ENCODE results near the gene KATNA1.

Gene KATNA1

GRCh38 chr6:149615805-149616204 lies 32.7 kb downstream of the KATNA1 start:
- no peak for DNase-seq (ENCODE audit: extremely low read depth, low read depth)
- no peak overlapping the region for H3K4me3 ChIP-seq (replicated peaks; ENCODE audit: low read depth, low read length)
- TF ChIP-seq, protein P1, sequence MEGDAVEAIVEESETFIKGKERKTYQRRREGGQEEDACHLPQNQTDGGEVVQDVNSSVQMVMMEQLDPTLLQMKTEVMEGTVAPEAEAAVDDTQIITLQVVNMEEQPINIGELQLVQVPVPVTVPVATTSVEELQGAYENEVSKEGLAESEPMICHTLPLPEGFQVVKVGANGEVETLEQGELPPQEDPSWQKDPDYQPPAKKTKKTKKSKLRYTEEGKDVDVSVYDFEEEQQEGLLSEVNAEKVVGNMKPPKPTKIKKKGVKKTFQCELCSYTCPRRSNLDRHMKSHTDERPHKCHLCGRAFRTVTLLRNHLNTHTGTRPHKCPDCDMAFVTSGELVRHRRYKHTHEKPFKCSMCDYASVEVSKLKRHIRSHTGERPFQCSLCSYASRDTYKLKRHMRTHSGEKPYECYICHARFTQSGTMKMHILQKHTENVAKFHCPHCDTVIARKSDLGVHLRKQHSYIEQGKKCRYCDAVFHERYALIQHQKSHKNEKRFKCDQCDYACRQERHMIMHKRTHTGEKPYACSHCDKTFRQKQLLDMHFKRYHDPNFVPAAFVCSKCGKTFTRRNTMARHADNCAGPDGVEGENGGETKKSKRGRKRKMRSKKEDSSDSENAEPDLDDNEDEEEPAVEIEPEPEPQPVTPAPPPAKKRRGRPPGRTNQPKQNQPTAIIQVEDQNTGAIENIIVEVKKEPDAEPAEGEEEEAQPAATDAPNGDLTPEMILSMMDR (IDR thresholded peaks at IDR 0.05; ENCODE audit: low read depth, low read length, missing control alignments), result no peak

DNA sequence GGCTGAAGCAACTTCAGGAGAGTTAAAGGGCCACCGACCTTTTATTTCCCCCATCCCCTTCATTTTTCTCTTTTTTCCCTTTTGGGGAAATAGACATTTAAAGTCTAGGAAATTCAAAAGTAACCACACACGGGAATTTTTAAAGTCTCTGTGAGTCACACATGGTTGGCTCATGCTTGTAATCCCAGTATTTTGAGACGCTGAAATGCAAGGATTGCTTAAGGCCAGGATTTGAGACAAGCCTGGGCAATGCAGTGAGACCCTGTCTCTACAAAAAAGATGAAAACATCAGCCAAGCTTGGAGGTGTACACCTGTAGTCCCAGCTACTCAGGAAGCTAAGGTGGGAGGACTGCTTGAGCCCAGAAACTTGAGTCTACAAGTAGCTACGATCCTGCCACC lies 34.2 kb downstream of the KATNA1 start:
- H3K4me3 ChIP-seq (replicated peaks; ENCODE audit: low read depth, low read length), result no peak overlapping the region
- TF ChIP-seq, protein P1 (IDR thresholded peaks at IDR 0.05; ENCODE audit: low read depth, low read length, missing control alignments), result no peak
- no peak for DNase-seq (ENCODE audit: extremely low read depth, low read depth)

GRCh38 chr6:149608381-149608982 lies 40.0 kb downstream of the KATNA1 start:
- no peak overlapping the region for H3K4me3 ChIP-seq (replicated peaks; ENCODE audit: low read depth, low read length)
- DNase-seq (ENCODE audit: extremely low read depth, low read depth), result no peak
- TF ChIP-seq, protein P1 (IDR thresholded peaks at IDR 0.05; ENCODE audit: low read depth, low read length, missing control alignments), result no peak

DNA sequence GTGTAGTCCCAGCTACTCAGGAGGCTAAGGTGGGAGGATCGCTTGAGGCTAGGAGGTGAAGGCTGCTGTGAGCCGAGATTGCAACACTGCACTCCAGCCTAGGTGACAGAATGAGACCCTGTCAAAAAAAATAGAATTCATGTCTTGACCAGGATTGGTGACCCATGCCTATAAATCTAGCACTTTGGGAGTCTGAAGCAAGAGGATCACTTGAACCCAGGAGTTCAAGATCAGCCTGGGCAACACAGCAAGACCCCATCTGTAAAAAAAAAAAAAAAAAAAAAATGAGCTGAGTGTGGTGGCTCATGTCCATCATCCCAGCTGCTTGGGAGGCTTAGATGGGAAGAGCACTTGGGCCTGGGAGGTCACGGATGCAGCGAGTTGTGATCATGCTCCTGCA lies 48.0 kb downstream of the KATNA1 start:
- H3K4me3 ChIP-seq (replicated peaks; ENCODE audit: low read depth, low read length), result no peak overlapping the region
- TF ChIP-seq, protein P1 (IDR thresholded peaks at IDR 0.05; ENCODE audit: low read depth, low read length, missing control alignments), result no peak
- DNase-seq (ENCODE audit: extremely low read depth, low read depth), result no peak

DNA sequence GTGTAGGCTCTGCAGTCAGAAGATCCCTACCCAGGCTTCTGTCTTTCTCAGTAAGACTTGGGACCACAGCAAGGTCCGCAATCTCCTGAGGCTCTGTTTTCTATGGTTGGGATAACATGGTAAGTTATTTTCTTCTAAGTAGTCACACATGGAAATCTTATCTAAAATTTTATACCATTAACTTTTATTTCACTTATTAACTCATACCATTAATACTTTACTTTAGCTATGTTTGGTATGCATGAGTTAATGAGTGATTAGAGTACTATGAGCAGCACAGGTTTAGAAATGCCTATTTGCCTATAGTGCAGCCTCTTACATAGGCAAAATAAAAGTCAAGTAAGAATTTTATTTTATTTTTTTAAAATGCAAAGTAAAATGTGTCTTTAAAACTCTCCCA lies 55.1 kb downstream of the KATNA1 start:
- TF ChIP-seq, protein P1 (IDR thresholded peaks at IDR 0.05; ENCODE audit: low read depth, low read length, missing control alignments), result no peak
- no peak for DNase-seq (ENCODE audit: extremely low read depth, low read depth)

GRCh38 chr6:149592983-149593382 lies 55.5 kb downstream of the KATNA1 start:
- TF ChIP-seq, protein P1 (IDR thresholded peaks at IDR 0.05; ENCODE audit: low read depth, low read length, missing control alignments), result no peak
- DNase-seq (ENCODE audit: extremely low read depth, low read depth), result no peak
- H3K4me3 ChIP-seq (replicated peaks; ENCODE audit: low read depth, low read length), result no peak overlapping the region

More for the DNA sequence above, 55.1 kb downstream of the KATNA1 start:
- H3K4me3 ChIP-seq (replicated peaks; ENCODE audit: low read depth, low read length), result no peak overlapping the region

DNA sequence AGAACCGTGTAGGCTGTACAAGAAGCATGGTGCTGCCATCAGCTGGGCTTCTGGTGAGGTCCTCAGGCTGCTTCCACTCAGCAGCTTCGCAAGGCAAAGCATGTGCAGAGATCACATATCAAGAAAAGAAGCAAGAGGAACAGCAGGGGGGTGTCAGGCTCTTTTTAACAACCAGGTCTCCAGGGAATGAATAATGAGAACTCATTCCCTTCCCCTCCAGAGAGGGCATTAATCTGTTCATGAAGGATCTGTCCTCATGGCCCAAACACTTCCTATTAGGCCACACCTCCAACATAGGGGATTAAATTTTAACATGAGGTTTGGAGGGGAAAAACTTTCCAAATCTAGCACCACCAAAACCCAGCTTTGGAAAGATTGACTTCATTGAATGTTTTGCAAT lies 62.4 kb downstream of the KATNA1 start:
- H3K4me3 ChIP-seq (replicated peaks; ENCODE audit: low read depth, low read length), result no peak overlapping the region
- TF ChIP-seq, protein P1 (IDR thresholded peaks at IDR 0.05; ENCODE audit: low read depth, low read length, missing control alignments), result no peak
- no peak for DNase-seq (ENCODE audit: extremely low read depth, low read depth)

All from HFF-Myc (cell line).